Lower leg skin (tissue), 3 donors: ENCODE measurements around the gene SOCS2.

Source experiments
- POLR2A ChIP-seq, 2 donors: fragments of 450-650 bp; IDR thresholded peaks; one replicate each; pipeline ENCODE4 v1.6.1; 2016 to 2017; ENCODE audit warnings: antibody characterized with exemption in 2 of 2, mild to moderate bottlenecking in 1 of 2, moderate library complexity in 1 of 2
- TF ChIP-seq, protein P1 (sequence below), 3 donors: fragments of 450-650 bp; IDR thresholded peaks; one replicate each; pipeline ENCODE4 v1.5.1; 2016; ENCODE audit warnings: antibody characterized with exemption in 3 of 3, mild to moderate bottlenecking in 3 of 3, moderate library complexity in 2 of 3

DNA sequence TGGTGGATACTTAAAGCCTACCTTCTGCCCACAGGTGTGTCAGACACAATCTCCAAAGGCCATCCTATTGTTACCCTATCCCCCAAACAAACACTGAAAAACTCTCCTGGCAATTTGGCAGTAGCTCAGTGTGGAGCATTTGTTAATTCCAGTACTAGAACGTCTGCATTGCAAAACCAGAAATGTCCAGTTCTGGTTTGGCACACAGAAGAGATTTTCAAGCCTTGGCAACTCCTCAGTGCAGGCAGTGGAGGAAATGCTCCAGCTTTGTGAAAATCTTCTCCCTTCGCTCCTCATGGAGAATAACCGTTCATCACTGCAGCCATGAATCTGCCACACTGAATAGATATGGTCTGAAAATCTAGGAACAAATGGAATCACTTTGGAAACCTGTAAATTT is 5.3 kb upstream of the SOCS2 start:
- TF ChIP-seq, protein P1, sequence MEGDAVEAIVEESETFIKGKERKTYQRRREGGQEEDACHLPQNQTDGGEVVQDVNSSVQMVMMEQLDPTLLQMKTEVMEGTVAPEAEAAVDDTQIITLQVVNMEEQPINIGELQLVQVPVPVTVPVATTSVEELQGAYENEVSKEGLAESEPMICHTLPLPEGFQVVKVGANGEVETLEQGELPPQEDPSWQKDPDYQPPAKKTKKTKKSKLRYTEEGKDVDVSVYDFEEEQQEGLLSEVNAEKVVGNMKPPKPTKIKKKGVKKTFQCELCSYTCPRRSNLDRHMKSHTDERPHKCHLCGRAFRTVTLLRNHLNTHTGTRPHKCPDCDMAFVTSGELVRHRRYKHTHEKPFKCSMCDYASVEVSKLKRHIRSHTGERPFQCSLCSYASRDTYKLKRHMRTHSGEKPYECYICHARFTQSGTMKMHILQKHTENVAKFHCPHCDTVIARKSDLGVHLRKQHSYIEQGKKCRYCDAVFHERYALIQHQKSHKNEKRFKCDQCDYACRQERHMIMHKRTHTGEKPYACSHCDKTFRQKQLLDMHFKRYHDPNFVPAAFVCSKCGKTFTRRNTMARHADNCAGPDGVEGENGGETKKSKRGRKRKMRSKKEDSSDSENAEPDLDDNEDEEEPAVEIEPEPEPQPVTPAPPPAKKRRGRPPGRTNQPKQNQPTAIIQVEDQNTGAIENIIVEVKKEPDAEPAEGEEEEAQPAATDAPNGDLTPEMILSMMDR (IDR thresholded peaks at IDR 0.05), result no peak
- no peak for TF ChIP-seq POLR2A (IDR thresholded peaks at IDR 0.05)
